ENCODE measurements around the gene CBL.
"Not testable (repeated sequence)": the region's sequence is repeated elsewhere in the genome, so short reads cannot be mapped to it uniquely, and the experiment has no call there.

Gene CBL

DNA sequence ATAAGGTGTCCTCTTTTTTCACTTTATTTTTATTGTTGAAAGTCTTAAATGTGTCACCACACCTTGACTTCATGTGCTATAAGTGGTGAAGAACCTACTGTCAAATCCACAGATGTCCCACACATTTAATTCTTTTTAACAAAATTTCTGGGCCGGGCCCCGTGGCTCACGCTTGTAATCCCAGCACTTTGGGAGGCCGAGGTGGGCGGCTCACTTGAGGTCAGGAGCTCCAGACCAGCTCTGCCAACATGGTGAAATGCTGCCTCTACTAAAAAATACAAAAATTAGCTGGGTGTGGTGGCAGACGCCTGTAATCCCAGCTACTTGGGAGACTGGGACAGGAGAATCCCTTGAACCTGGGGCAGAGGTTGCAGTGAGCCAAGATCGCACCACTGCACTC, 3.0 kb downstream of the CBL start:
- DNase-seq (ENCODE audit: low read depth in 2 of 2): no peak

DNA sequence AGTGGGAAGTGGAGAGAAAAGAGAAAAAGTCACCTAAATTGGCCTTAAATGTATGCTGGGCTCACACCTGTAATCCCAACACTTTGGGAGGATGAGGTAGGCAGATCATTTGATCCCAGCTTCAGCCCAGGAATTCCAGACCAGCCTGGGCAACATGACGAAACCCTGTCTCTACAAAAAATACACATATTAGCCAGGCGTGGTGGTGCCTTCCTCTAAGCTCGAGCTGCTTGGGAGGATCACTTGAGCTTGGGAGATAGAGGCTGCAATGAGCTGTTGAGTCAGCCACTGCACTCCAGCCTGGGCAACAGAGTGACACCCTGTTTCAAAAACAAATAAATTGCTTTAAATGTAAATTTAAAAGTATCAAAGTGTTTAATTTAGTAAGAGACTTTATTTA, 3.9 kb downstream of the CBL start:
- DNase-seq (ENCODE audit: low read depth in 2 of 2): no peak

DNA sequence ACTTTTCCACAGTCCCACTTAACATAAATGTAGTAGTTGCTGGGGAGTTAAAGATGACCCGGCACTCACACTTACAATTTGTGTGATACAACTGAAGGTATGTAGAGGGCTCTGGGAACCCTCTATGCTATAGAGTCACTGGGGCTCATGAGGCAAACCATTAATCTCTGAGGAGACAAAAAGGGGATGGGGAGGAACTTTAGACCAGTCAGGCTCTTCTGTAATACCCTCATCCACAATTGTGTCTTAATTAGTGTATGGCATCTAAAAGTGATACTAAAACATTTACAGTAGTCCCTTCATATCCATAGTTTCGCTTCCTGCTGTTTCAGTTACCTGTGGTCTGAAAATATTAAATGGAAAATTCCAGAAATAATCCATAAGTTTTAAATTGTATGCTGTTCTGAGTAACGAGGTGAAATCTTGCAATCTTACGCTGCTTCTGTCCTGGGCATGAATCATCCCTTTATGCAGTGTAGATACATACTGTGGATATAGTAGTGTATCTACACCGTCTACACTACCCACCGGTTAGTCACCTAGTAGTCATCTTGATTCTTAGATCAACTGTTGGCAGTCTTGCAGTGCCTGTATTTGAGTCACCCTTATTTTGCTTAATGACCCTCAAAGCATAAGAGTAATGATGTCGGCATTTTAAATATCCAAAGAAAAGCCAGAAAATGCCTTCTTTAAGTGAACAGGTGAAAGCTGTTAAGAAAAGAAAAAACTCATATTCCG, 12.2 kb downstream of the CBL start:
- DNase-seq (ENCODE audit: low read depth in 2 of 2): no peak

DNA sequence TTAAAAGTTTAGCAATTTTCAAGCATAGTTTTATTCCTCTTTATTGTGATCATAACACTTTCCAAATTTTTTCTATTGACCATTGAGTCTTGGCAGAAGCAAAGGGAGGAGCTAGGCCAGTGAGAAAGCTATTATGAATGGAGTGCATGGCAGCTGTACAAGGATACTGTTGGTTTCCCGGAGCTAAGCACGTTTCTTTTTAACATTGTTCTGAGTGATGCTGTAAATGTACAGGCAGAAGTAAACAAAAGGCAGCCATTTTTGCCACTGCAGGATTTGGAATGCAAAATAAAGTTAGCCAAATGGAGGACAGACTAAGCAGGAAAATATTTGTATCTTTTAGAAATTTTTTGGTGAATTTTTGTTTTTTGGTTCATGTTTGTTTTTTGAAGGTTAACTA, 16.2 kb downstream of the CBL start:
- no peak for DNase-seq (ENCODE audit: low read depth in 2 of 2)

DNA sequence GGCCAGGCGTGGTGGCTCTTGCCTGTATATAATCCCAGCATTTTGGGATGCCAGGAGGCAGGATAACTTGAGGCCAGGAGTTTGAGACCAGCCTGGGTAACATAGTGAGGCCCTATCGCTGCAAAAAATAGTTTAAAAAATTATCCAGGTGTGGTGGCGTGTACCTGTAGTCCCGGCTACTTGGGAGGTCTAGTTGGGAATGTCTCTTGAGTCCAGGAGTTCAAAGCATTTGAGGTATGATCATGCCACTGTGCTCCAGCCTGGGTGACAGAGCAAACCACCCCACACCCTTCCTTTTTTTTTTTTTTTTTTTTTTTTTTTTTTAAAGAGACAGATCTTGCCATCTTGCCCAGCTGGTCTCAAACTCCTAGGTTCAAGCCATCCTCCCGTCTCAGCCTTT, 16.8 kb downstream of the CBL start:
- DNase-seq (ENCODE audit: low read depth in 2 of 2): no peak

DNA sequence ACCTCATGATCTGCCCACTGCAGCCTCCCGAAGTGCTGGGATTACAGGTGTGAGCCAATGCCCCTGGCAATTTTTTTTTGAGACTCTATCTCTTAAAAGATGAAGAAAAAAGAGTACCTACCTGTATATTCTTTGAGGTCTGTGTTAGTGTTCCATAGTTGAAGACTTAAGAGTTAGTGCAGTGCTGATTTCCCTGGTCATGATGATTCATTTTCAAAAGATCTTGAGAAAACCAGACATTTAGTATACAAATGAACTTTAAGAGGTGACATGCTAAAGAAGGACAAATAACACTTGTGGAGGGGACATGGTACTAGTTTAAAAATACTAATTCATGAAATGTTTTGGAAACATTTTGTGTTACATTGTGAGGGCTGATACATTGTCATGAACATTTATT, 17.7 kb downstream of the CBL start:
- no peak for DNase-seq (ENCODE audit: low read depth in 2 of 2)

DNA sequence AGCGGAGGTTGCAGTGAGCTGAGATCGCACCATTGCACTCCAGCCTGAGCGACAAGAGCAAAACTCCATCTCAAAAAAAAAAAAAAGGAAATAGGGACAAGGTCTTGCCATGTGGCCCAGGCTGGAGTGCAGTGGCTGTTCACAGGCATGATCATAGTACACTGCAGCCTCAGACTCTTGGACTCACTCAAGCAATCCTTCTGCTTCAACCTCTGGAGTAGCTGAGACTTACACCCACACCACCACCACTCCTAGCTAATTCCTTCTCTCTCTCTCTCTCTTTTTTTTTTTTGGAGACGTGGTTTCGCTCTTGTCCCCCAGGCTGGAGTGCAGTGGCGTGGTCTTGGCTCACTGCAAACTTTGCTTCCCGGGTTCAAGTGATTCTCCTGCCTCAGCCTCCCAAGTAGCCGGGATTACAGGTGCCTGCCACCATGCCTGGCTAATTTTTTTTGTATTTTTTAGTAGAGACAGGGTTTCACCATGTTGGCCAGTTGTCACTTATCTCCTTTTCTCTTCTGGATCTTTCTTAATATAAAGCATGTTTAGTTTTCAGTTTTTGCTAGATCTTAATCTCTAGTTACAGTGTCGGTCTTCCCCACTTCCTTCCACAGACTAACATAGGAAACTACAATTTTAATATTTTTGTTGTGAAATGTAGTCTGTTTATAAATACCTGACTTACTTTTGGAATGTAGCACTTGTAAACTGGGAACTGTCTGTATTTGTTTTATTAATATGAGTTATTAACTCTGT, 22.6 kb downstream of the CBL start:
- DNase-seq (ENCODE audit: low read depth in 2 of 2): not testable (repeated sequence)

DNA sequence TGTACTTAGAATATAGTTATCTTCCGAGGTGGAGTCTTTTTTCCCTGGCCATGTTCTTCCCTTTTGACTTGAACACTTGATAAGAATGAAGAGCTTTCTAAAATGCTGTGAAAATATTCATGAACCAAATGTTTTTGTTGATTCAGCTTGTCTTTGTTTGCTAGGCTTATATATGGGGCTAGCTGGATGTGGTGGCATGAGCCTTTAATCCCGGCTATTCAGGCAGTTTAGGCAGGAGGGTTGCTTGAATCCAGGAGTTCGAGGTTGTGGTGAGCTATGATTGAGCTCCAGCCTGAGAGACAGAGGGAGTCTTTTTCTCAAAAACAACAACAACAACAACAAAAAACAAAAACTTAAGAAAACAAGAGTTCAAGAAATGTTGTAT, 23.1 kb downstream of the CBL start:
- no peak for DNase-seq (ENCODE audit: low read depth in 2 of 2)

DNA sequence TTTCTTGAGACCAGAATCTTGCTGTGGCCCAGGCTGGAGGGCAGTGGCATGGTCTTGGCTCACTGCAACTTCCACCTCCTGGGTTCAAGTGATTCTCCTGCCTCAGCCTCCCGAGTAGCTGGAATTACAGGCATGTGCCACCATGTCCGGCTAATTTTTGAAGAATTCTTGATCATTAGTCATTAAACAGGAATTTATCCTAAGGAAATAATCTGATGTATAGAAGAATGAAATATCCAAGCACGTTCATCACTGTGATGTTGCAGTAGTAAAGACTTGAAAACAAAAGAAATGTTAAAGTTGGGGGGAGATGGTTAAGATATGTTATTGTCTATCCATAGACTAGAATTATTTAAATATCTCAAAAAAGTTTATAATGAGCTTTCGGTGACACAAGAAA, 23.6 kb downstream of the CBL start:
- no peak for DNase-seq (ENCODE audit: low read depth in 2 of 2)

DNA sequence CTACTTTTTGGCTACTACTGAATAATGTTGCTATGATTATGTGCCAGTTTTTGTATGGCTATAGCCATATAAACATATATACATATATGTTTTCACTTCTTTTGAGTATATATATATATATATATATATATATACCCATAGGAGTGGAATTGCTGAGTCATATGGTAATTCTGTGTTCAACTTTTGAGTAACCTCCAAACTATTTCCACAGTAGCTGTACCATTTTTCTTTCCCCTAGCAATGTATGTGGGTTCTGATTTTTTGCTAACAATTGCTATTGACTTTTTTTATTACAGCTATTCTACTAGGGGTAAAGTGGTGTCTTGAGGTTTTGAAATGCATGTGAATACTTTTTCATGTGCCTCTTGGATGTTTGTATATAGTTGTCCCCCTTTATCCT, 30.4 kb downstream of the CBL start:
- no peak for DNase-seq (ENCODE audit: low read depth in 2 of 2)

DNA sequence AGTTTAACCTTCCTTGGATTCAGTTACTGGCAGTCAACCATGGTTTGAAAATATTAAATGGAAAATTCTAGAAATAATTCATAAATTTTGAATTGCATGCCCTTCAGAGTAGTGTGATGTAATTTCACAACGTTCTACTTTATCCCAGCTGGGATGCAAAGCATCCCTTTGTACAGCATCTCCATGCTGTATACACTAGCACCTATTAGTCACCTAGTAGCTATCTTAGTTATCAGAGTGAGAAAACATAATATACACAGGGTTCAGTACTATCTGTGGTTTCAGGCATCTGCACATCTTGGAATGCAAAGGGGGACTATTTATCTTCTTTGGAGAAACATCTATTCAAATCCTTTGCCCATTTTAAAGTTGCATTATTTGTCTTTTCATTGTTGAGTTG, 30.8 kb downstream of the CBL start:
- DNase-seq (ENCODE audit: low read depth in 2 of 2): no peak

DNA sequence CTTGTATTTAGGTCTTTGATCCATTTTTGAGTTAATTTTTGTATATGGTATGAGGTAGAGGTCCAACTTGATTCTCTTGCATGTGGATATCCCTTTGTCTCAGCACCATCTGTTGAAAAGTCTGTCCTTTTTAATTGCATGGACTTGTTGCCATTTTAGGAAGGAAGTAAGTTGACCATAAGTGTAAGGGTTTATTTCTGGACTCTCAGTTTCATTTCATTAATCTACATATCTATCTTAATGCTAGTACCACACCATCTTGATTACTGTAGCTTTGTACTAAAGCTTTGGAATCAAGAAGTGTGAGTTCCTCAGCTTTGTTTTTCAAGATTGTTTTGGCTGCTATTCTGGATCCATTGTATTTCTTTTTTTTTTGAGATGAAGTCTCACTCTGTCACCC, 31.4 kb downstream of the CBL start:
- no peak for DNase-seq (ENCODE audit: low read depth in 2 of 2)

DNA sequence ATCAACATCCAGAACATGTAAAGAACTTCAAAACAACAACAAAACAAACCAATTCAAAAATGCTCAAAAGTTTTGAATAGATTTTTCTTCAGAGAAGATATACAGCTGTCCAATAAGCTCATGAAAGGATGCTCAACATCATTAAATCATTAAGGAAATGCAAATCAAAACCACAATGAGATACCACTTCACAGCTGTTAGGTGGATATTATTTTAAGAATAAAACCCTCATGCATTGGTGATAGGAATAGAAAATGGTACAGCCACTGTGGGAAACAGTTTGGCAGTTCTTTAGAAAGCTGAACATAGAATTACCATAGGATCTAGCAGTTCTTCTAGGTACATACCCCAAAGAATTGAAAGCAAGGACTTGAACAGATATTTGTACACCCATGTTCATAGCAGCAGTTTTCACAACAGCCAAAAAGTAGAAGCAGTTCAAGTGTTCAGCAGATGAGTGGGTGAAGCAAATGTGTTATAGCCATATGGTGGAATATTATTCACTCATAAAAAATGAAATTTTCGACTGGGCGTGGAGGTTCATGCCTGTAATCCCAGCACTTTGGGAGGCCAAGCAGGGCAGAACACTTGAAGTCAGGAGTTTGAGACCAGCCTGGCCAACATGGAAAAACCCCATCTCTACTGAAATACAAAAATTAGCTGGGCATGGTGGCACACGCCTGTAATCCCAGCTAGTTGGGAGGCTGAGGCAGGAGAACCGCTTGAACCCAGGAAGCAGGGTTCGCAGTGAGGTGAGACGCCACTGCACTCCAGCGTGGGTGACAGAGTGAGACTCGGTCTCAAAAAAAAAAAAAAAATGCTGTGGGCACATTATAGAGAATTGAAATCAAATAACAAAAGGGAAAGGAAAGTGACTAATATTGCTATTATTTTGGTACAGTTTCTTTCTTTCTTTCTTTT, 42.9 kb downstream of the CBL start:
- DNase-seq (ENCODE audit: low read depth in 2 of 2): no peak

DNA sequence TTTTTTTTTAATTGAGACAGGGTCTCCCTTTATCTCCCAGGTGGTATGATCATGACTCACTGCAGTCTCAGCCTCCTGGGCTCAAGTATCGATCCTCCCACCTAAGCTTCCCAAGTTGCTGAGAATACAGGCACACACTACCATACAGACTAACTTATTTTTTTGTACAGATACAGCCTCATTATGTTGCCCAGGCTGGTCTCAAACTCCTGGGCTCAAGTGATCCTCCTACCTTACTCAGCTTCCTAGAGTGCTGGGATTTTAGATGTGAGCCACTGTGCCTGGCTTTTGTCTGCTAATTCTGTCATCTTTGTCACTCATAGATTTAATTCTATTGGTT, 43.5 kb downstream of the CBL start:
- no peak for DNase-seq (ENCODE audit: low read depth in 2 of 2)

DNA sequence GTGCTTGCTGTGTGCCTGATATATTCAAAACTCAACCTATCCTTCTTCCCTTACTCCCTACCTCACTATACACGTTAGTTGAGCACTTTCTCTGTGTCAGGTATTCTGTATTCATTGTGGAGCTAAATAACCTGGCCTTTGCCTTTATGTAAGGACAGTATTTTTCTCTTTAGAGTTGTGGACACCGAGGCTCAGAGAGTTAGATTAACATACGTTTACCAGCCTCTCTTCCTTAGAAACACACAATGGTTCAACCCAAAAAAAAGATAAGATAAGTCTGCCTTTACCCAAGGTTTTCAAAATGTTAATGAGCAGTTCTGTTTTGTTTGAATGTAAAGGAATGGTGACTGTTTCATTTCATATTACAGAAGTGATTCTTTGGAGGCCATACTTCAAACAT, 45.0 kb downstream of the CBL start:
- DNase-seq (ENCODE audit: low read depth in 2 of 2): no peak

DNA sequence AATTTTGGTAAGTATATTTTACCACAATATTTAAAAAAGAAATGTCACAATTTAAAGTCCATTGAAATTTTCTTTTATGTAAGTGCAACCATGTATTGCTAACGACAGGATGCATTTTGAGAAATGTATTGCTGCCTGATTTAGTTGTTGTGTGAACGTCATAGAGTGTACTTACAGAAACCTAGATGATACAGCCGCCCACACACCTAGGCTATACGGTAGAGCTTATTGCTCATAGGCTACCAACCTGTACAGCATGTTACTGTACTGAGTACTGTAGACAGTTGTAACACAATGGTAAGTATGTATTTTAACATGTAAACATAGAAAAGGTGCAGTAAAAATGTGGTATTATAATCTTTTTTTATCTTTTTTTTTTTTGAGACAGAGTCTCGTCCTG, 48.1 kb downstream of the CBL start:
- DNase-seq (ENCODE audit: low read depth in 2 of 2): no peak

DNA sequence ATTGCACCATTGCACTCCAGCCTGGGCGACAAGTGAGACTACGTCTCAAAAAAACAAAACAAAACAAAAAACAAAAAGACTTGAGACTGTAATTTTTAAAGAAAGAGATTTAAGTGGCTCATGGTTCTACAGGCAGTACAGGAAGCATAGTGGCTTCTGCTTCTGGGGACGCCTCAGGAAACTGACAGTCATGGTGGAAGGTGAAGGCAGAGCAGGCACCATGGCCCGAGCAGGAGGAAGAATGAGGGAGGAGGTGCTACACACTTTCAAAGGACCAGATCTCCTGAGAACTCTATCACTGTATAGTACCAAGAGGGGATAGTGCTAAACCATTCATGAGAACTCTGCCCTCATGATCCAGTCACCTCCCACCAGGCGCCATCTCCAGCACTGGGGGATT, 52.0 kb downstream of the CBL start:
- no peak for DNase-seq (ENCODE audit: low read depth in 2 of 2)

DNA sequence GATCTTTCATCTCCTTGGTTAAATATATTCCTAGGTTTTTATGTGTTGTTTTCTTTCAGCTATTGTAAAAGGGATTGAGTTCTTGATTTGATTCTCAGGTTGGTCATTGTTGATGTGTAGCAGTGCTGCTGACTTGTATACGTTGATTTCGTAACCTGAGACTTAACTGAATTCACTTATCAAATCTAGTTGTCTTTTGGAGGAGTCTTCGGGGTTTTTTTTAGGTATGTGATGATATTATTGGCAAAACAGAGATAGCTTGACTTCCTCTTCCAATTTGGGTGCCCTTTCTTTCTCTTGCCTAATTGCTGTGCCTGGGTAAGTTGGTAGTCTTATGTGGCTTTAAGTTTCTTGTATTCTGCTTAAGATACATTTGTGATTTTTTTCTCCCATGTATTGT, 52.8 kb downstream of the CBL start:
- DNase-seq (ENCODE audit: low read depth in 2 of 2): no peak

DNA sequence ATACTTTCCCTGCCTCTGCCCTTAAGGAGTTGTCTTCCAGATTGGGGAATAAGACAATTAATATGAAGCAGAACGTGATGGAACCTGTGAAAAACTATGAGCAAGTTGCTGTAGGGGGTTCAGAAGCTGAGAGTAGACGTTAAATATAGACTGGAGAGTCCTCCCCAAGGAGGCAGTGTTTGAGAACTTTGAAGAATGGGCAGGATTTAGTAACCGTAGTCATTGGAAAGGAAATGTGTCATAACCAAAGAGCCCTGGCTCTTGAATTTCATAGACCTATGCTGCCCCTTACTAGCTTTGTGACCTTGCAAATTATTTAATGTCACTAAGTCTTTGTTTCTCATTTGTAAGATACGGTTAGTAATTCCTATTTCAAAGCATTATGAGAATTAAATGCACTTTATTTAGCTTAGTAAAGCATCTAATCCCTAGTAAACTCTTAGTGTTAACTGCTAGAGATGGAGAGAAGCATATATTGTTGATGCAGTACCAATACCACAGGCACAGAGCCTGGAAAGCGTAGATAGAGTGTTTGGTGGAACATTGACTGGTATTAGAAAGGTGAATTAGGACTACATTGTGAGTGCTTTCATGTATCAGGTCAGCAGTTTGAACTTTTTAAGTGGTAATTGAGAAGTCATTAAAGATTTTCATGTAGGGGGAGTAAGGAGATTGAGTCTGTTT, 56.7 kb downstream of the CBL start:
- DNase-seq (ENCODE audit: low read depth in 2 of 2): no peak

DNA sequence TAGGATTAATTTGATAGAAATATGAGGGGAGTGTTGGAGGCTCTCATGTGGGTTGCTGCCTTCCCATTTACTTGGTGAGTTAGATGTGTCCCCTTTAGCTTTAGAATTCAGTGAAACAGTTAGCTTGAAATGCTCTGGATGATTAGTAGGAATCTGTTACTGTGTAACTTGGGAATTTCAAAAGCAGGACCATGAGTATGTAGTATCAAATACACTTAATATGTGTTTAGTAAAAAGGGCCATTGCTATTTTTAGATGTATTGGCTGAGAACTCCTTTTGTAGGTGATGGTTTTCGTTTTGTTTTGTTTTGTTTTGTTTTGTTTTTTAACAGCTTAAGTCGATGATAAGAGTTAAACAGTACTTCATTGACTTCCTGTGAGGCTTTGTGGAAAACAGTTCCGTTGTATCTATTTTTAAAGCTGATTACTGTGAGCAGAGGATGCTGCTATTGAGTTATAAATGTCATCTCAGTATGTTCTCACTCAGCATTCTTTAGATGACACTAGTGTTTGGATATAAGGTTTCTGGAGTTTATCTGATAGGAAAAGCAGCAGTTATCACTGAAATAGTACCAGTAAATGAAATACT, 57.3 kb downstream of the CBL start:
- no peak for DNase-seq (ENCODE audit: low read depth in 2 of 2)

DNA sequence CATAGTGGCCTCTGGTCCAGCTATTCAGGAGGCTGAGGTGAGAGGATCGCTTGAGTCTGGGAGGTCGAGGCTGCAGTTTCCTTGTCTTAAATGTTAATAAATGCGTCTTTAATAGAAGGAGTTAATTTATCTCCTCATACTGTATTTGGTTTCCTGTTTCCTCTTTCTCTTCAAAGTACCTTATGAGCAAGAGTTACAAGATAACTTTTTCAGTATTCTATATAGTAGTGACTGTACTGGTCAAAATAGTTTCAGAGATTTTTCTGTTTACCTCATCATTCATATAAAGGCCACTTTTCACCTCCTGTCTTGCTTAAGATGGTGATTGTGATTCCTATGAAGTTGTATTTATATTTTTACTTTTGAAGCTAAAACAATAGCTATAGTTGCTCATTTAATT, 59.9 kb downstream of the CBL start:
- no peak for DNase-seq (ENCODE audit: low read depth in 2 of 2)

Measured in activated CD8-positive, alpha-beta memory T cell treated with anti-CD3 and anti-CD28 coated beads for 4 hours (primary cell).